DOHH2 (cell line): ENCODE results near the gene ORC5.
"Not testable (repeated sequence)": the region's sequence is repeated elsewhere in the genome, so short reads cannot be mapped to it uniquely, and the experiment has no call there.

Experiments used
- H3F3A ChIP-seq: fragments of 200-600 bp; sonication (generic), shearing (Covaris generic); 2 replicates; pipeline ENCODE4 v1.6.0; 2016; ENCODE audit warnings: antibody characterized with exemption, mild to moderate bottlenecking; ENCODE audit not compliant: control insufficient read depth, insufficient read depth
- H3K27ac ChIP-seq: fragments of 200-600 bp; sonication (generic); 2 replicates; pipeline ENCODE4 v1.5.1; 2014; ENCODE audit warnings: low read depth, mild to moderate bottlenecking, low read length, moderate library complexity
- H3K27me3 ChIP-seq: fragments of 200-600 bp; sonication (generic); 2 replicates; pipeline ENCODE4 v1.6.1; 2014; ENCODE audit warnings: mild to moderate bottlenecking, low read length, mixed read lengths; ENCODE audit not compliant: control insufficient read depth
- H3K36me3 ChIP-seq: fragments of 200-600 bp; sonication (generic); 2 replicates; pipeline ENCODE4 v1.6.1; 2014; ENCODE audit warnings: mild to moderate bottlenecking, low read length, moderate library complexity, mixed read lengths; ENCODE audit not compliant: control insufficient read depth
- H3K4me1 ChIP-seq: fragments of 200-600 bp; sonication (generic); 2 replicates; pipeline ENCODE4 v1.6.1; 2014; ENCODE audit warnings: mild to moderate bottlenecking, low read length, mixed read lengths; ENCODE audit not compliant: control insufficient read depth
- H3K4me2 ChIP-seq: fragments of 200-600 bp; sonication (generic); 2 replicates; pipeline ENCODE4 v1.6.0; 2014; ENCODE audit warnings: mild to moderate bottlenecking, low read length, moderate library complexity
- H3K4me3 ChIP-seq: fragments of 200-600 bp; sonication (generic); 2 replicates; pipeline ENCODE4 v1.5.1; 2014; ENCODE audit warnings: mild to moderate bottlenecking, low read length, mixed read lengths
- H3K79me2 ChIP-seq: fragments of 200-600 bp; sonication (generic); 2 replicates; pipeline ENCODE4 v1.6.1; 2014; ENCODE audit warnings: mild to moderate bottlenecking, low read length, mixed read lengths; ENCODE audit not compliant: control insufficient read depth
- H3K9me2 ChIP-seq: fragments of 200-600 bp; sonication (generic); replicated peaks from 2 replicates; pipeline ENCODE4 v1.6.1; 2014; ENCODE audit warnings: mild to moderate bottlenecking, low read length, mixed read lengths; ENCODE audit not compliant: control insufficient read depth
- H3K9me3 ChIP-seq: fragments of 200-600 bp; sonication (generic); 2 replicates; pipeline ENCODE4 v1.6.1; 2014; ENCODE audit warnings: antibody characterized with exemption, low read length, mixed read lengths; ENCODE audit not compliant: control insufficient read depth, insufficient read depth
- H4K20me1 ChIP-seq: fragments of 200-600 bp; sonication (generic); 2 replicates; pipeline ENCODE4 v1.6.0; 2014; ENCODE audit warnings: low read depth, mild to moderate bottlenecking, antibody characterized with exemption, low read length, moderate library complexity; ENCODE audit not compliant: control insufficient read depth, insufficient read depth
- CTCF ChIP-seq: fragments of 200-600 bp; sonication (generic); IDR thresholded peaks from one replicate; pipeline ENCODE4 v1.5.1; 2014; ENCODE audit warnings: antibody characterized with exemption, mild to moderate bottlenecking, low read depth, low read length; ENCODE audit not compliant: poor library complexity, severe bottlenecking
- EZH2phosphoT487 ChIP-seq: fragments of 200-600 bp; sonication (generic); IDR thresholded peaks from 2 replicates; pipeline ENCODE4 v1.6.1; 2017; ENCODE audit warnings: borderline replicate concordance, mild to moderate bottlenecking, antibody characterized with exemption, low read length, moderate library complexity, mixed read lengths

The ORC5 gene

GRCh38 chr7:104241135-104241534 lies 33.3 kb upstream of the ORC5 start:
- H3K4me2 ChIP-seq, result no peak overlapping the region

GRCh38 chr7:104240401-104240800 lies 32.6 kb upstream of the ORC5 start:
- Histone ChIP-seq H3K27ac (no peak overlapping the region), H4K20me1 (no peaks in the 10 kb centered on the region), H3K9me2 (no peaks in the 10 kb centered on the region), H3K4me1 (no peaks in the 10 kb centered on the region), H3K9me3 (no peaks in the 10 kb centered on the region), H3F3A (no peaks in the 10 kb centered on the region), H3K79me2 (no peaks in the 10 kb centered on the region), H3K27me3 (peaks cover 8% of the 10 kb centered on the region; the same call in 1 of the 2 replicates), H3K36me3 (no peaks in the 10 kb centered on the region), H3K4me2 (no peak overlapping the region), H3K4me3 (no peak overlapping the region)
- TF ChIP-seq EZH2phosphoT487 (no peak), CTCF (no peak)

More at GRCh38 chr7:104241135-104241534, 33.3 kb upstream of the ORC5 start:
- Histone ChIP-seq H3F3A (no peaks in the 10 kb centered on the region), H3K79me2 (no peaks in the 10 kb centered on the region), H3K27ac (no peak overlapping the region), H3K36me3 (no peaks in the 10 kb centered on the region), H3K27me3 (peaks cover 8% of the 10 kb centered on the region; the same call in 1 of the 2 replicates), H3K9me2 (no peaks in the 10 kb centered on the region), H4K20me1 (no peaks in the 10 kb centered on the region), H3K4me3 (no peak overlapping the region), H3K9me3 (no peaks in the 10 kb centered on the region), H3K4me1 (no peaks in the 10 kb centered on the region)
- no peak for TF ChIP-seq CTCF
- no peak for TF ChIP-seq EZH2phosphoT487

- H3K27me3 ChIP-seq, H3K9me2 ChIP-seq, H3K27ac ChIP-seq, H3K36me3 ChIP-seq, H3K4me1 ChIP-seq, H4K20me1 ChIP-seq, H3F3A ChIP-seq, H3K4me3 ChIP-seq, H3K4me2 ChIP-seq, H3K79me2 ChIP-seq, H3K9me3 ChIP-seq: not testable (repeated sequence)
Observed at GRCh38 chr7:104234990-104235389, 27.2 kb upstream of the ORC5 start.

GRCh38 chr7:104231054-104232046 lies 23.5 kb upstream of the ORC5 start:
- Histone ChIP-seq H3K36me3 (no peaks in the 10 kb centered on the region), H3K4me2 (no peak overlapping the region), H3K27me3 (peaks cover 9% of the 10 kb centered on the region; the same call in 1 of the 2 replicates), H3K9me3 (no peaks in the 10 kb centered on the region), H3K27ac (no peak overlapping the region), H3K9me2 (no peaks in the 10 kb centered on the region), H3K4me1 (no peaks in the 10 kb centered on the region), H3K4me3 (no peak overlapping the region), H4K20me1 (no peaks in the 10 kb centered on the region), H3F3A (no peaks in the 10 kb centered on the region), H3K79me2 (no peaks in the 10 kb centered on the region)
- TF ChIP-seq CTCF, result peak; percentile 96
- no peak for TF ChIP-seq EZH2phosphoT487
